ENCODE results near the gene IFT74. TPM values are rescaled to one million over a fixed set of nuclear protein-coding genes. Genes with fewer than 3 reads are reported as not detected.

Gene IFT74
- total RNA-seq, 5 donors from 2014 or later (not counting 1 experiment from before 2014, with no cell fraction given) = 6.2 to 11.1 (median 8.9) TPM

DNA sequence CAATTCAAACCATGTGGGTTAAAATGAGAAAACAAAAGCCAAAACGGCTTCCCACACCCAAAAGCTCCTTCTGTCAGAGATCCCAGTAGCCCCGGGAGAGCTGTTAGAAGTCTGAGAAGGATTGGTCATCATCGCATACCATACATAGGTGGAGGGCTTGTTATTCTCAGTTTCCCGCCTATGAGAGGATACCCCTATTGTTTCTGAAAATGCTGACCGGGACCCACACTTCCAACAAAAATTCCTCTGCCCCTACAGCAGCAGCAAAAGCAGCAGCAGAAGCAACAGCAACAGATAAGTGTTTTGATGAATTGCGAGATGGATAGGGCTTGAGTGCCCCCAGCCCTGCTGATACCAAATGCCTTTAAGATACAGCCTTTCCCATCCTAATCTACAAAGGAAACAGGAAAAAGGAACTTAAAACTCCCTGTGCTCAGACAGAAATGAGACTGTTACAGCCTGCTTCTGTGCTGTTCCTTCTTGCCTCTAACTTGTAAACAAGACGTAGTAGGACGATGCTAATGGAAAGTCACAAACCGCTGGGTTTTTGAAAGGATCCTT, 152.8 kb downstream of the IFT74 start, which contains the start of gene TEK:
Gene TEK, plus strand, starts transcription at position 245 of the 561 bp plus-strand sequence. CDS start 366 bp downstream, outside the sequence.
- ATAC-seq (replicated peaks in 1 of 4) = no peak
- Mint-ChIP-seq H3K27ac (no peak within 1 kb of the TSS), H3K4me3 (no peak within 1 kb of the TSS), H3K9me3 (peaks cover 0 to 3% (median 0%) of the 10 kb centered on the region in 3 donors), H3K36me3 (no peaks in the 10 kb centered on the region), H3K4me1 (no peaks in the 10 kb centered on the region), H3K27me3 (peaks cover 3 to 8% of the 10 kb centered on the region in 2 donors)
- no peaks in the 10 kb centered on the region for H3K36me3 ChIP-seq (ENCODE audit: control insufficient read depth in 2 of 2, extremely low read depth in 1 of 2, insufficient read depth in 1 of 2, low read length in 1 of 2)
- H3K27ac ChIP-seq (ENCODE audit: low read length) = no peak within 1 kb of the TSS
- H3K27me3 ChIP-seq (replicated peaks in 1 of 2; ENCODE audit: control insufficient read depth in 2 of 2, extremely low read depth in 1 of 2, insufficient read depth in 2 of 2, low read length in 1 of 2) = peaks cover 0 to 8% of the 10 kb centered on the region in 2 experiments
- ChIA-PET POLR2A (no interaction called here), CTCF (no interaction called here)
- H3K4me3 ChIP-seq (ENCODE audit: control insufficient read depth in 1 of 2, extremely low read depth in 1 of 2, low read length in 1 of 2) = no peak within 1 kb of the TSS
- H3K9me3 ChIP-seq = no peaks in the 10 kb centered on the region
- no peaks in the 10 kb centered on the region for H3K4me1 ChIP-seq (ENCODE audit: control insufficient read depth in 1 of 2, extremely low read depth in 1 of 2, insufficient read depth in 2 of 2, low read length in 2 of 2)
- WGBS (ENCODE audit: insufficient coverage) = 38% methylated on average over 3 of the region's 9 CpGs
- no peak for DNase-seq

GRCh38 chr9:27109621-27110020, 153.4 kb downstream of the IFT74 start:
- no peak overlapping the region for H3K27ac Mint-ChIP-seq
- no peak for DNase-seq
- no CpG with 5 or more reads among the region's 2 CpGs for whole genome bisulfite sequencing (ENCODE audit: insufficient coverage)
- Histone ChIP-seq H3K27me3 (replicated peaks in 1 of 2; ENCODE audit: control insufficient read depth in 2 of 2, extremely low read depth in 1 of 2, insufficient read depth in 2 of 2, low read length in 1 of 2) (peaks cover 0 to 8% of the 10 kb centered on the region in 2 experiments), H3K9me3 (no peaks in the 10 kb centered on the region), H3K4me3 (ENCODE audit: control insufficient read depth in 1 of 2, extremely low read depth in 1 of 2, low read length in 1 of 2) (no peak overlapping the region), H3K4me1 (ENCODE audit: control insufficient read depth in 1 of 2, extremely low read depth in 1 of 2, insufficient read depth in 2 of 2, low read length in 2 of 2) (no peaks in the 10 kb centered on the region), H3K36me3 (ENCODE audit: control insufficient read depth in 2 of 2, extremely low read depth in 1 of 2, insufficient read depth in 1 of 2, low read length in 1 of 2) (no peaks in the 10 kb centered on the region), H3K27ac (ENCODE audit: low read length) (no peak overlapping the region)
- H3K36me3 Mint-ChIP-seq = no peaks in the 10 kb centered on the region
- ATAC-seq (replicated peaks in 1 of 4) = no peak
- peaks cover 3 to 8% of the 10 kb centered on the region in 2 donors for H3K27me3 Mint-ChIP-seq
- ChIA-PET CTCF (no interaction called here), POLR2A (no interaction called here)
- H3K9me3 Mint-ChIP-seq = peaks cover 0 to 3% (median 0%) of the 10 kb centered on the region in 3 donors
- H3K4me3 Mint-ChIP-seq = no peak overlapping the region
- no peaks in the 10 kb centered on the region for H3K4me1 Mint-ChIP-seq

DNA sequence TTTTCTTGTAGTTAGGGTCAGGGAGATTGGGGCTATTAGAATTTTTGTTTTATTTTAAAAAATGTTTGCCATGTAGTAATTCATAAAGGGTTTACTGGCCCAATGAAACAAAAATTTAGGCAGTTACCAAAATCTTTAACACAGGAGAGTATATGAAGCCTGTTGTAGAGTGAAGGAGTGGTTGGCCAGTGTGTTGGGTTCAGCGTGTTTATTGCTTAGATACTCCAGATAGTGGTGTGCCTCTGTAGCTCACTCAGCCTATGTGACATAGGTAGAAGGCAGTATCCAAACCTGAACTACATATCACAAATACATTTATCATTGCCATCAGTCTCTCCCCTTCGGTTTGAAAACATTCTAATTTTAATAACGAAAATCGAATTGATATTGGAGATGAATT, 154.0 kb downstream of the IFT74 start:
- ATAC-seq (replicated peaks in 1 of 4) (no peak), DNase-seq (no peak)
- no peak overlapping the region for H3K4me3 ChIP-seq (ENCODE audit: control insufficient read depth in 1 of 2, extremely low read depth in 1 of 2, low read length in 1 of 2)
- WGBS (ENCODE audit: insufficient coverage) = no CpG with 5 or more reads among the region's 4 CpGs
- Mint-ChIP-seq H3K9me3 (peaks cover 0 to 3% (median 0%) of the 10 kb centered on the region in 3 donors), H3K27me3 (peaks cover 3 to 8% of the 10 kb centered on the region in 2 donors), H3K27ac (no peak overlapping the region), H3K4me3 (no peak overlapping the region), H3K4me1 (no peaks in the 10 kb centered on the region), H3K36me3 (no peaks in the 10 kb centered on the region)
- POLR2A ChIA-PET = no interaction called here
- H3K4me1 ChIP-seq (ENCODE audit: control insufficient read depth in 1 of 2, extremely low read depth in 1 of 2, insufficient read depth in 2 of 2, low read length in 2 of 2) = no peaks in the 10 kb centered on the region
- CTCF ChIA-PET = no interaction called here
- H3K36me3 ChIP-seq (ENCODE audit: control insufficient read depth in 2 of 2, extremely low read depth in 1 of 2, insufficient read depth in 1 of 2, low read length in 1 of 2) = no peaks in the 10 kb centered on the region
- no peaks in the 10 kb centered on the region for H3K9me3 ChIP-seq
- peaks cover 0 to 8% of the 10 kb centered on the region in 2 experiments for H3K27me3 ChIP-seq (replicated peaks in 1 of 2; ENCODE audit: control insufficient read depth in 2 of 2, extremely low read depth in 1 of 2, insufficient read depth in 2 of 2, low read length in 1 of 2)
- H3K27ac ChIP-seq (ENCODE audit: low read length) = no peak overlapping the region

DNA sequence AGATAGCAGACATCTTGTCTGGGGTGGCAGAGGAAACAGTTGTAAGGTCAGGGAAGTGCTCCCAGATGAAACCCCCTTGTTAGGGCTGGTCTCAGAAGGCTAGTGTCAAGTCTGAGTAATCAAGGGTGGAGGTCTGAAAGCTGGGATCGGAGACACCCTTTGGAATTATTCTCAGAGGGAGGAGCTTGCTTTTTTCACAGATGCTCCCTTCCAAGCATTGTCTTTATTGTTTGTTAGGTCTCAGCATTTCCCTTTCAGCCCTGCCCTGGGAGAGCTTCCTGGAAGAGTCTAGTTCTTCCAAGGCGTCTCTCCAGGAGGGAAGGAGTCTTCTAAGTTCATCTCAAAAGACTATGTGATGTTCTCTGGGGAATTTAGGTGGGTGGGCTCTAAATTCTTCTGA, 156.0 kb downstream of the IFT74 start:
- ChIA-PET POLR2A (no interaction called here), CTCF (no interaction called here)
- 40% methylated on average over 1 of the region's 2 CpGs for WGBS (ENCODE audit: insufficient coverage)
- no peak for DNase-seq
- Mint-ChIP-seq H3K36me3 (no peaks in the 10 kb centered on the region), H3K4me3 (no peak overlapping the region), H3K27ac (no peak overlapping the region), H3K9me3 (no peaks in the 10 kb centered on the region), H3K4me1 (no peaks in the 10 kb centered on the region), H3K27me3 (peaks cover 3 to 8% of the 10 kb centered on the region in 2 donors)
- ATAC-seq (replicated peaks in 1 of 4) = no peak
- H3K27ac ChIP-seq (ENCODE audit: low read length) = no peak overlapping the region
- H3K9me3 ChIP-seq = no peaks in the 10 kb centered on the region
- peaks cover 0 to 10% of the 10 kb centered on the region in 2 experiments for H3K27me3 ChIP-seq (replicated peaks in 1 of 2; ENCODE audit: control insufficient read depth in 2 of 2, extremely low read depth in 1 of 2, insufficient read depth in 2 of 2, low read length in 1 of 2)
- H3K4me1 ChIP-seq (ENCODE audit: control insufficient read depth in 1 of 2, extremely low read depth in 1 of 2, insufficient read depth in 2 of 2, low read length in 2 of 2) = no peaks in the 10 kb centered on the region
- no peak overlapping the region for H3K4me3 ChIP-seq (ENCODE audit: control insufficient read depth in 1 of 2, extremely low read depth in 1 of 2, low read length in 1 of 2)
- no peaks in the 10 kb centered on the region for H3K36me3 ChIP-seq (ENCODE audit: control insufficient read depth in 2 of 2, extremely low read depth in 1 of 2, insufficient read depth in 1 of 2, low read length in 1 of 2)

Other genes starting within 250 kb of the IFT74 start
- gene CAAP1, start 63.6 kb upstream of the IFT74 start, total RNA-seq = 10 to 100 TPM; 13.0 to 21.5 (median 16.3) TPM
- gene PLAA, start 9.2 kb upstream of the IFT74 start, total RNA-seq = 10 to 100 TPM; 19.9 to 29.9 (median 23.7) TPM
- gene LRRC19, start 49.3 kb downstream of the IFT74 start, total RNA-seq = not detected
- under 1 TPM in 1 of 5 donors, not detected in 4; 0.16 TPM for gene TEK, start 152.8 kb downstream of the IFT74 start, total RNA-seq